Hepatocyte (in vitro differentiated cells): ENCODE data around the gene TNFSF9. TPM values are rescaled to one million over a fixed set of nuclear protein-coding genes. Genes with fewer than 3 reads are reported as not detected.
"Not testable (repeated sequence)": the region's sequence is repeated elsewhere in the genome, so short reads cannot be mapped to it uniquely, and the experiment has no call there.

ENCODE experiments used
- DNase-seq: peaks from one replicate; pipeline ENCODE4 v3.0.0-alpha.2; 2016; ENCODE audit warnings: low spot score
- H2AFZ ChIP-seq: fragments of 200-600 bp; sonication (generic); 2 replicates; pipeline ENCODE4 v1.6.0; 2016; ENCODE audit warnings: antibody characterized with exemption, mild to moderate bottlenecking
- H3K27ac ChIP-seq: fragments of 200-600 bp; sonication (generic); 2 replicates; pipeline ENCODE4 v1.5.1; 2016; ENCODE audit warnings: mild to moderate bottlenecking
- H3K27me3 ChIP-seq: fragments of 200-600 bp; sonication (generic); 2 replicates; pipeline ENCODE4 v1.6.1; 2016
- H3K36me3 ChIP-seq: fragments of 200-600 bp; sonication (generic); replicated peaks from 2 replicates; pipeline ENCODE4 v1.5.1; 2016; ENCODE audit warnings: low read depth; ENCODE audit not compliant: insufficient read depth
- H3K4me1 ChIP-seq: fragments of 200-600 bp; sonication (generic); 2 replicates; pipeline ENCODE4 v1.5.1; 2016; ENCODE audit warnings: mild to moderate bottlenecking, moderate library complexity; ENCODE audit not compliant: insufficient read depth
- H3K4me2 ChIP-seq: fragments of 200-600 bp; sonication (generic); 2 replicates; pipeline ENCODE4 v1.6.0; 2016
- H3K4me3 ChIP-seq: fragments of 200-600 bp; sonication (generic); 2 replicates; pipeline ENCODE4 v1.5.1; 2016; ENCODE audit warnings: mild to moderate bottlenecking
- H3K79me2 ChIP-seq: fragments of 200-600 bp; sonication (generic); 2 replicates; pipeline ENCODE4 v1.6.0; 2017; ENCODE audit warnings: mild to moderate bottlenecking
- H3K9me2 ChIP-seq: fragments of 200-600 bp; sonication (generic); replicated peaks from 2 replicates; pipeline ENCODE4 v1.6.0; 2017; ENCODE audit warnings: mild to moderate bottlenecking; ENCODE audit not compliant: insufficient read depth
- H3K9me3 ChIP-seq: fragments of 200-600 bp; sonication (generic); 2 replicates; pipeline ENCODE4 v1.5.1; 2016; ENCODE audit warnings: low read depth, mild to moderate bottlenecking
- H4K20me1 ChIP-seq: fragments of 200-600 bp; sonication (generic); 2 replicates; pipeline ENCODE4 v1.6.0; 2016; ENCODE audit warnings: mild to moderate bottlenecking; ENCODE audit not compliant: insufficient read depth, poor library complexity, severe bottlenecking
- CTCF ChIP-seq: fragments of 200-600 bp; sonication (generic); IDR thresholded peaks from 2 replicates; pipeline ENCODE4 v1.5.1; 2016; ENCODE audit warnings: antibody characterized with exemption, mild to moderate bottlenecking; ENCODE audit not compliant: poor library complexity
- EZH2 ChIP-seq: fragments of 200-600 bp; sonication (generic); IDR thresholded peaks from 2 replicates; pipeline ENCODE4 v1.6.1; 2016; ENCODE audit warnings: antibody characterized with exemption, mild to moderate bottlenecking, borderline replicate concordance
- EZH2phosphoT487 ChIP-seq: fragments of 200-600 bp; sonication (generic); IDR thresholded peaks from one replicate; pipeline ENCODE4 v1.6.1; 2018; ENCODE audit warnings: antibody characterized with exemption, mild to moderate bottlenecking, low read depth, moderate library complexity; ENCODE audit not compliant: unreplicated experiment, severe bottlenecking
- whole genome bisulfite sequencing: methylation state at CpG from one replicate; pipeline ENCODE4 v1.1.6; 2016; ENCODE audit warnings: low lambda C conversion rate; ENCODE audit errors: missing lambda C conversion rate; 5-methylcytosine and 5-hydroxymethylcytosine counted together
- polyA plus RNA-seq: library from polyadenylated mRNA; unstranded; fragments of >200 nt; fragmentation: Nextera tagmentation; extraction: Ambion mirVana; gene quantifications from 2 replicates; pipeline ENCODE4 v1.2.1, GENCODE V29; 2016
- total RNA-seq: library from RNA; depleted of rRNA; stranded (reverse); fragments of >200 nt; gene quantifications from 2 replicates; pipeline ENCODE4 v1.2.3, GENCODE V29; 2014

TNFSF9 gene
- total and polyA plus RNA-seq, 2 experiments from 2014 or later, result 2.6 to 3.8 TPM

- H3K4me1 ChIP-seq, result no peaks in the 10 kb centered on the region
- no peak for TF ChIP-seq EZH2phosphoT487
- no peak for TF ChIP-seq EZH2
- no peak for TF ChIP-seq CTCF
- no peaks in the 10 kb centered on the region for H3K9me3 ChIP-seq
- H3K27ac ChIP-seq, result no peak overlapping the region
- DNase-seq, result no peak
- H4K20me1 ChIP-seq, result no peaks in the 10 kb centered on the region
- no peaks in the 10 kb centered on the region for H3K36me3 ChIP-seq
- H3K4me2 ChIP-seq, result no peak overlapping the region
- 85% methylated on average over 6 of the region's 6 CpGs for WGBS
- H3K9me2 ChIP-seq, result no peaks in the 10 kb centered on the region
- no peak overlapping the region for H3K4me3 ChIP-seq
- no peaks in the 10 kb centered on the region for H3K79me2 ChIP-seq
- H3K27me3 ChIP-seq, result peaks cover 7% of the 10 kb centered on the region
- no peak overlapping the region for H2AFZ ChIP-seq
Observed at GRCh38 chr19:6539514-6539913, 8.7 kb downstream of the TNFSF9 start.

GRCh38 chr19:6540918-6541689 lies 10.3 kb downstream of the TNFSF9 start:
- Histone ChIP-seq H3K4me2 (no peak overlapping the region), H3K27ac (no peak overlapping the region), H3K4me1 (no peaks in the 10 kb centered on the region), H3K9me3 (no peaks in the 10 kb centered on the region), H2AFZ (no peak overlapping the region), H3K36me3 (no peaks in the 10 kb centered on the region), H3K79me2 (no peaks in the 10 kb centered on the region), H4K20me1 (no peaks in the 10 kb centered on the region), H3K27me3 (no peaks in the 10 kb centered on the region), H3K4me3 (no peak overlapping the region), H3K9me2 (no peaks in the 10 kb centered on the region)
- DNase-seq, result no peak
- WGBS, result 84% methylated on average over 13 of the region's 13 CpGs
- TF ChIP-seq CTCF, result no peak
- no peak for TF ChIP-seq EZH2phosphoT487
- no peak for TF ChIP-seq EZH2

- no peaks in the 10 kb centered on the region for H3K27me3 ChIP-seq
- no peak overlapping the region for H2AFZ ChIP-seq
- H3K9me3 ChIP-seq, result no peaks in the 10 kb centered on the region
- H3K9me2 ChIP-seq, result no peaks in the 10 kb centered on the region
- H3K4me1 ChIP-seq, result no peaks in the 10 kb centered on the region
- no peaks in the 10 kb centered on the region for H4K20me1 ChIP-seq
- 80% methylated on average over 11 of the region's 11 CpGs for WGBS
- H3K4me2 ChIP-seq, result no peak overlapping the region
- no peaks in the 10 kb centered on the region for H3K79me2 ChIP-seq
- no peak overlapping the region for H3K4me3 ChIP-seq
- H3K36me3 ChIP-seq, result no peaks in the 10 kb centered on the region
- TF ChIP-seq EZH2, result no peak
- no peak for TF ChIP-seq CTCF
- DNase-seq, result no peak
- H3K27ac ChIP-seq, result no peak overlapping the region
Observed at GRCh38 chr19:6543866-6544347, 13.1 kb downstream of the TNFSF9 start.

GRCh38 chr19:6550679-6551078 lies 19.9 kb downstream of the TNFSF9 start:
- H3K4me1 ChIP-seq, H3K36me3 ChIP-seq, H3K9me3 ChIP-seq, H3K4me3 ChIP-seq, H4K20me1 ChIP-seq, H3K9me2 ChIP-seq, DNase-seq, H3K27me3 ChIP-seq, H3K79me2 ChIP-seq, H3K27ac ChIP-seq, H3K4me2 ChIP-seq, H2AFZ ChIP-seq: not testable (repeated sequence)
- WGBS, result 72% methylated on average over 6 of the region's 6 CpGs
